Measurements from ENCODE around the gene MEF2A. TPM values are rescaled to one million over a fixed set of nuclear protein-coding genes. Genes with fewer than 3 reads are reported as not detected.
"Not testable (repeated sequence)": the region's sequence is repeated elsewhere in the genome, so short reads cannot be mapped to it uniquely, and the experiment has no call there.

MEF2A gene
- total and polyA plus RNA-seq, 2 experiments from 2014 or later = 91.7 to 556 TPM

DNA sequence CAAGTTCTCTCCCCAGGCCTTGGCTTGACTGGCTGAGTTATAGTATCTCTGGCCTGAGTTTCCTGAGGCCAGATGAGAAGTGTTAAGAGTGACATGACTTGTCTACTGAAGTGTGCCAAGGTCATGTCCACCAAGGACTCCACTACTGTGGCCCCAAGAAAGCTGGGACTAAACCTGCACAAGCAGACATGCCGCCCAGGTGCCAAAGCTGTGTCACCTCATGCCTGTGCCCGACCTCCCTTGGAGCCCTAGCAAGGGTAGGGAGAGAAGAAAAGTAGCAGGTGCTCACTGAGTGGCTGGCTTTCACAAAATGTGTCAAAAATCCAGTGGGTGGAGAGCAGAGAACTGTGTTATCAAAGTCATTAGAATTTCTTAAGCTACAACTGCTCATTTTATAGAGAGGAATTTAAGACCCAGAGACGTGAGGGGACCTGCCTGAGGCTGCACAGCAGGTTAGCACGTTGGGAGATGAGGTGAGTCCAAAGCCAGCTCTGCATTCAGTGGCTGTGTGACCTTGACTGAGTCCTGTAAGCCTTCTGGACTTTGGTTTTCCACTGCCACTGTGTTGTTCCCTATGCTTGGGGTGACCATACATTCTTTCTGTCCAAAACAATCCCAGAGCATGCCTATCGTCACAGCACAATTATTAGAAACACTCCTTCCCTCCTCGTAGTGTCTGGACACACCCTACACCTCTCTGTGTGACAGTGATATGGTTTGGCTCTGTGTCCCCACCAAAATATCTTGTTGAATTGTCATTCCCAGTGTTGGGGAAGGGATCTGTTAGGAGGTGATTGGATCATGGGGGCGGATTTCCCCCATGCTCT lies 172.4 kb downstream of the MEF2A start:
- Histone ChIP-seq H3K9me3 (ENCODE audit: low read depth) (no peaks in the 10 kb centered on the region), H3K36me3 (no peaks in the 10 kb centered on the region), H3K4me1 (ENCODE audit: low read depth) (no peaks in the 10 kb centered on the region), H3K27ac (no peak overlapping the region), H3K27me3 (no peaks in the 10 kb centered on the region), H3K4me3 (no peak overlapping the region)
- TF ChIP-seq, protein P1, sequence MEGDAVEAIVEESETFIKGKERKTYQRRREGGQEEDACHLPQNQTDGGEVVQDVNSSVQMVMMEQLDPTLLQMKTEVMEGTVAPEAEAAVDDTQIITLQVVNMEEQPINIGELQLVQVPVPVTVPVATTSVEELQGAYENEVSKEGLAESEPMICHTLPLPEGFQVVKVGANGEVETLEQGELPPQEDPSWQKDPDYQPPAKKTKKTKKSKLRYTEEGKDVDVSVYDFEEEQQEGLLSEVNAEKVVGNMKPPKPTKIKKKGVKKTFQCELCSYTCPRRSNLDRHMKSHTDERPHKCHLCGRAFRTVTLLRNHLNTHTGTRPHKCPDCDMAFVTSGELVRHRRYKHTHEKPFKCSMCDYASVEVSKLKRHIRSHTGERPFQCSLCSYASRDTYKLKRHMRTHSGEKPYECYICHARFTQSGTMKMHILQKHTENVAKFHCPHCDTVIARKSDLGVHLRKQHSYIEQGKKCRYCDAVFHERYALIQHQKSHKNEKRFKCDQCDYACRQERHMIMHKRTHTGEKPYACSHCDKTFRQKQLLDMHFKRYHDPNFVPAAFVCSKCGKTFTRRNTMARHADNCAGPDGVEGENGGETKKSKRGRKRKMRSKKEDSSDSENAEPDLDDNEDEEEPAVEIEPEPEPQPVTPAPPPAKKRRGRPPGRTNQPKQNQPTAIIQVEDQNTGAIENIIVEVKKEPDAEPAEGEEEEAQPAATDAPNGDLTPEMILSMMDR (IDR thresholded peaks at IDR 0.05; ENCODE audit: low read depth, low read length) = no peak
- no peak for DNase-seq (ENCODE audit: low read depth in 1 of 2, low spot score in 1 of 2)

DNA sequence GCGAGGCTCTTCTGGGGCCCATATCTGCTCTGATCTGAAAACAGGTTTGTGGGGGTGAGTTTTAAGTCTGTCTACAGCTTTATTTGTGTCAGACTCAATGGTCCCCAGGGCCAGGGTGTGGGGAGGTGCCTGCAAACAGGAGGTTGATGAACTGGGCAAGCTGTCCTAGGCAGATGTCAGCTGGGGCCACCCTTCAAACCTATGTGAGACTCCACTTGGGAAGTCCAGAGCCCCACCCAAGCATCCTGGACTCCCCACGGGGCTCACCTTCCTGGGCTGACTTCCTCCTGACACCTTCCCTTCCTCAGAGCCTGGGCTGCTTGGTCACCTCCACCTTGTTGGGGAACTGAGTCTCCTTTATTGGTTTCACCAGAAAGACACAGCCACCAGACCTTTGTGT lies 176.1 kb downstream of the MEF2A start:
- TF ChIP-seq, protein P1 (IDR thresholded peaks at IDR 0.05; ENCODE audit: low read depth, low read length) = no peak
- Histone ChIP-seq H3K4me1 (ENCODE audit: low read depth) (no peaks in the 10 kb centered on the region), H3K27me3 (no peaks in the 10 kb centered on the region), H3K9me3 (ENCODE audit: low read depth) (no peaks in the 10 kb centered on the region), H3K36me3 (no peaks in the 10 kb centered on the region), H3K4me3 (no peak overlapping the region), H3K27ac (no peak overlapping the region)
- DNase-seq (ENCODE audit: low read depth in 1 of 2, low spot score in 1 of 2) = no peak

DNA sequence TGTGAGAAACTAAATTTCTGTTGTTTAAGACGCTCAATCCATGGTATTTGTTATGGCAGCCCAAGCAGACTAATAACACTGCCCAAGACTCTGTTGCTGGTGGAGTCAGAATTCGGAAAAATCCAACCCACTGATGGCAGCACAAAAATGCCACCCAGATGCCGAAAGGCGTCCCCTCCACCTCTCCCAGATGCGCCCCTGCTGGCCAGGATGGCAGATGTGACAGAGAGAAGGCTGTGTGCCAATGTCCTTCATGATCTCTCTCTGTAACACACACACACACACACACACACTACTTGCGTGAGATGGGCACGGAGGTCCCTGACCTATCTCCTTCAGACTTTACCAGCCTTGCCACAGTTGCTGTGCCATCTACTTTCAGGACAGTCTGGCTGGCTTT lies 178.4 kb downstream of the MEF2A start:
- no peaks in the 10 kb centered on the region for H3K36me3 ChIP-seq
- no peaks in the 10 kb centered on the region for H3K4me1 ChIP-seq (ENCODE audit: low read depth)
- H3K4me3 ChIP-seq = no peak overlapping the region
- H3K27ac ChIP-seq = no peak overlapping the region
- no peaks in the 10 kb centered on the region for H3K27me3 ChIP-seq
- no peak for DNase-seq (ENCODE audit: low read depth in 1 of 2, low spot score in 1 of 2)
- TF ChIP-seq, protein P1 (IDR thresholded peaks at IDR 0.05; ENCODE audit: low read depth, low read length) = no peak
- no peaks in the 10 kb centered on the region for H3K9me3 ChIP-seq (ENCODE audit: low read depth)

DNA sequence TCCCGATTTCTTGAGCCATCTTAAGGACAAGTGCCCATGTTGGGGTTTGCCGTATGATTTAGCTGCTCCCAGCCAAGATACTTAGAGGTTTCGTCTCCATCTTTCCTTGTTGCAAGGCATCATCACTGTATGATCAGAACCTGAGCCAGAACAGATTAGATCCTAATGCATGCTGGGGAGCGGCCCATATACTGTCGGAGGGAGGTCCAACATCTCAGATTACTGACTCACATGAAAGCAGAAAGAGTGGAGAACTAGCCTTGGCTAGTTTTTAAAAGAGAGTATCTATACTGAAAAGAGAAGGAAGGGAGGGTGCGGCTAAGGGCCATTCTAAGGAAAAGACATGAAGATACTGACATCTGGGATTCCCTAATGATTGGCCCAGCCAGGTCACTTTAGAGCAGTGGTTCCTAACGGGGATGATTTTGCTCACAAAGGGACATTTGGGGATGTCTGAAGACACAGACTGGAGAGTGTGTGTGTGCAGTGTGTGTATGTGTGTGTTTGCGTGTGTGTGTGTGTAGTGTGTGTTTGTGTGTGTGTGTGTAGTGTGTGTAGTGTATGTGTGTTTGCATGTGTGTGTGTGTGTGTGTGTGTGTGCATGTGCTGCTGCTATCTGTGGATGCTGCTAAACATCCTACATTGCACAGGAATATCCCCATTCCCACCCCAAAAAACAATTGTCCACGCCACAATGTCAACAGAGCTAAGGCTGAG lies 179.7 kb downstream of the MEF2A start:
- H3K4me3 ChIP-seq = no peak overlapping the region
- TF ChIP-seq, protein P1 (IDR thresholded peaks at IDR 0.05; ENCODE audit: low read depth, low read length) = no peak
- H3K9me3 ChIP-seq (ENCODE audit: low read depth) = no peaks in the 10 kb centered on the region
- no peaks in the 10 kb centered on the region for H3K36me3 ChIP-seq
- DNase-seq (ENCODE audit: low read depth in 1 of 2, low spot score in 1 of 2) = no peak
- no peak overlapping the region for H3K27ac ChIP-seq
- H3K4me1 ChIP-seq (ENCODE audit: low read depth) = no peaks in the 10 kb centered on the region
- H3K27me3 ChIP-seq = no peaks in the 10 kb centered on the region

DNA sequence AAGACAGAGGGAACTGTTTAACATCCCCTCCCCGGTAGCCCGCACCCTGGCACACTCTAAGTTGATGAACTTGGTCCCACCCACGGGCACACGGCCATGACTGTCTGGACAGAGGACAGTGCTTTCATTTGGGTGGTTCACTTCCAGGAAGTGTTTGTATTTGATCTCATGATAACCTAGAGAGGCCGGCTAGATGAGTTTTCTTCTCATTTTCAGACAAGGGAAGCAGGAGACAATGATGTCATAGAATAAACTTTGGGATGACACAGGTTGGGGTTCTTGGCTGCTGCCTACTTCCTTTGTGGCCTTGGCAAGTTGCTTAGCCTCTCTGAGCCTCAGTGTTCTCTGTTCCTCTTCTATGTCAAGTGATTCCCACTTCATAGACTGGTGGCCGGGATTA lies 183.6 kb downstream of the MEF2A start:
- H3K4me3 ChIP-seq = no peak overlapping the region
- no peak for DNase-seq (ENCODE audit: low read depth in 1 of 2, low spot score in 1 of 2)
- H3K36me3 ChIP-seq = no peaks in the 10 kb centered on the region
- H3K27ac ChIP-seq = no peak overlapping the region
- H3K9me3 ChIP-seq (ENCODE audit: low read depth) = no peaks in the 10 kb centered on the region
- TF ChIP-seq, protein P1 (IDR thresholded peaks at IDR 0.05; ENCODE audit: low read depth, low read length) = no peak
- no peaks in the 10 kb centered on the region for H3K27me3 ChIP-seq
- peaks cover 3% of the 10 kb centered on the region for H3K4me1 ChIP-seq (ENCODE audit: low read depth)

DNA sequence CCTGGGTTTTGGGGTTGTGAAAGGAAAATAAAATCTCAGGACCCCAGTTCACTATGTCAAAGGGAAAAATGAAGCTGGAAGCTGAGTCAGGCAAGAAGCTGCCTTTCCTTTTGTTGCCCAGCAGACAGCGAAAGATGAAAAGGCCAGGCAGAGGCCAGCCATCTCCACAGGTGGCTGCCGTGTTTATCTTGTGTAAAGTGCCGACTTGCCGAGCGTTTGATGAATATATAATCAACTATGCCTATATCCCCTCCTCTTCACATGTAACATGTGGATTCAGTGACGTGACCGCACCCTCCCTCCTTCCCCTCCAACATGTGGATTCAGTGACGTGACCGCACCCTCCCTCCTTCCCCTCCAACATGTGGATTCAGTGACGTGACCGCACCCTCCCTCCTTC lies 184.5 kb downstream of the MEF2A start:
- H3K9me3 ChIP-seq (ENCODE audit: low read depth); DNase-seq (ENCODE audit: low read depth in 1 of 2, low spot score in 1 of 2); H3K36me3 ChIP-seq; H3K4me1 ChIP-seq (ENCODE audit: low read depth); H3K4me3 ChIP-seq; H3K27ac ChIP-seq; H3K27me3 ChIP-seq: not testable (repeated sequence)

All from cardiac muscle cell (in vitro differentiated cells and primary cell).